Fibroblast of lung (primary cell): ENCODE data around the gene SPATA46. TPM values are rescaled to one million over a fixed set of nuclear protein-coding genes. Genes with fewer than 3 reads are reported as not detected.

Source experiments
- DNase-seq, 2 donors: peaks; one replicate each; pipeline versions ENCODE4 v3.0.0 to v3.0.0-alpha.2; 2010; ENCODE audit warnings: low read depth in 2 of 2
- H2AFZ ChIP-seq: 2 replicates; pipeline ENCODE4 v1.5.1; 2012; ENCODE audit warnings: low read length, control low read depth, inconsistent platforms
- H3K27ac ChIP-seq: 2 replicates; pipeline ENCODE4 v1.5.1; 2011; ENCODE audit warnings: low read length, control low read depth; ENCODE audit not compliant: insufficient read depth
- H3K27me3 ChIP-seq: 2 replicates; pipeline ENCODE4 v1.5.1; 2011; ENCODE audit warnings: mild to moderate bottlenecking, low read length; ENCODE audit not compliant: control insufficient read depth, insufficient read depth
- H3K36me3 ChIP-seq: 2 replicates; pipeline ENCODE4 v1.5.1; 2011; ENCODE audit warnings: low read length; ENCODE audit not compliant: control insufficient read depth, insufficient read depth
- H3K4me1 ChIP-seq: 2 replicates; pipeline ENCODE4 v1.5.1; 2011; ENCODE audit warnings: low read length; ENCODE audit not compliant: control insufficient read depth, insufficient read depth; ENCODE audit errors: extremely low read depth
- H3K4me2 ChIP-seq: 2 replicates; pipeline ENCODE4 v1.5.1; 2011; ENCODE audit warnings: low read length, control low read depth; ENCODE audit not compliant: insufficient read depth; ENCODE audit errors: extremely low read depth
- H3K4me3 ChIP-seq, 4 experiments: fragments of 200-600 bp in 1 of 4; sonication (generic) in 1 of 4; replicated peaks in 1 of 4; 2 replicates each; pipeline ENCODE4 v1.5.1; 2011 to 2016; ENCODE audit warnings: low read length in 4 of 4, low read depth in 3 of 4, mild to moderate bottlenecking in 3 of 4, control low read depth in 2 of 4, inconsistent platforms in 1 of 4, mixed read lengths in 1 of 4; ENCODE audit not compliant: insufficient read depth in 1 of 4; ENCODE audit errors: control extremely low read depth in 1 of 4
- H3K79me2 ChIP-seq: 2 replicates; pipeline ENCODE4 v1.5.1; 2012; ENCODE audit warnings: mild to moderate bottlenecking, low read length, inconsistent platforms; ENCODE audit not compliant: control insufficient read depth, insufficient read depth
- H3K9ac ChIP-seq: 2 replicates; pipeline ENCODE4 v1.5.1; 2011; ENCODE audit warnings: mild to moderate bottlenecking, low read length, control low read depth; ENCODE audit not compliant: insufficient read depth
- H3K9me3 ChIP-seq: 2 replicates; pipeline ENCODE4 v1.5.1; 2012; ENCODE audit warnings: low read depth, low read length; ENCODE audit not compliant: control insufficient read depth, insufficient read depth
- H4K20me1 ChIP-seq: 2 replicates; pipeline ENCODE4 v1.5.1; 2011; ENCODE audit warnings: low read length; ENCODE audit not compliant: control insufficient read depth, insufficient read depth; ENCODE audit errors: extremely low read depth
- CTCF ChIP-seq, 2 donors: IDR thresholded peaks in 1 of 2; conservative IDR thresholded peaks in 1 of 2; 1 replicate in 1 of 2; 2 replicates in 1 of 2; pipeline ENCODE4 v1.5.1; 2011 to 2012; ENCODE audit warnings: low read length in 2 of 2, control low read depth in 1 of 2, inconsistent platforms in 1 of 2, low read depth in 1 of 2, mild to moderate bottlenecking in 1 of 2
- EZH2 ChIP-seq: IDR thresholded peaks from 2 replicates; pipeline ENCODE4 v1.5.1; 2012; ENCODE audit warnings: low read length, control low read depth, mild to moderate bottlenecking; ENCODE audit errors: missing control alignments
- polyA plus RNA-seq, 2 donors: library from polyadenylated mRNA; depleted of rRNA in 1 of 2; stranded (reverse) in 1 of 2; unstranded in 1 of 2; fragments of >200 nt; gene quantifications; 2 replicates each; pipeline ENCODE4 v1.2.1, GENCODE V29; 2011 to 2012; ENCODE audit warnings: missing spikeins in 1 of 2
- total RNA-seq: library from RNA; depleted of rRNA; stranded (reverse); fragments of >200 nt; gene quantifications from 2 replicates; pipeline ENCODE4 v1.2.1, GENCODE V29; 2014

SPATA46 gene
- total and polyA plus RNA-seq, 2 donors (not counting 1 experiment from before 2014, with no cell fraction given), result not detected

- H3K36me3 ChIP-seq, result no peaks in the 10 kb centered on the region
- H4K20me1 ChIP-seq, result no peaks in the 10 kb centered on the region
- no peaks in the 10 kb centered on the region for H3K4me1 ChIP-seq
- H2AFZ ChIP-seq, result no peak overlapping the region
- H3K27ac ChIP-seq, result no peak overlapping the region
- no peak for TF ChIP-seq EZH2
- TF ChIP-seq CTCF (conservative IDR thresholded peaks at IDR 0.05 in 1 of 2, IDR thresholded peaks at IDR 0.05 in 1 of 2; ENCODE audit: low read depth in 1 of 2, low read length in 2 of 2), result no peak
- H3K9ac ChIP-seq, result no peak overlapping the region
- H3K4me2 ChIP-seq, result no peak overlapping the region
- peaks cover 21% of the 10 kb centered on the region for H3K27me3 ChIP-seq
- no peaks in the 10 kb centered on the region for H3K79me2 ChIP-seq
- H3K9me3 ChIP-seq, result no peaks in the 10 kb centered on the region
- no peak overlapping the region for H3K4me3 ChIP-seq
- DNase-seq, result no peak
Observed at GRCh38 chr1:162396201-162396906, 19.7 kb upstream of the SPATA46 start.

- no peak overlapping the region for H3K4me2 ChIP-seq
- no peaks in the 10 kb centered on the region for H3K4me1 ChIP-seq
- H3K27me3 ChIP-seq, result peaks cover 24% of the 10 kb centered on the region
- no peak overlapping the region for H2AFZ ChIP-seq
- no peaks in the 10 kb centered on the region for H3K9me3 ChIP-seq
- no peak for TF ChIP-seq EZH2
- peak; percentile 88 to 93 for TF ChIP-seq CTCF (conservative IDR thresholded peaks at IDR 0.05 in 1 of 2, IDR thresholded peaks at IDR 0.05 in 1 of 2; ENCODE audit: low read depth in 1 of 2, low read length in 2 of 2)
- peak; percentile 43 to 70 for DNase-seq
- no peak overlapping the region for H3K4me3 ChIP-seq
- H3K79me2 ChIP-seq, result no peaks in the 10 kb centered on the region
- H3K9ac ChIP-seq, result no peak overlapping the region
- no peaks in the 10 kb centered on the region for H3K36me3 ChIP-seq
- H3K27ac ChIP-seq, result no peak overlapping the region
- no peaks in the 10 kb centered on the region for H4K20me1 ChIP-seq
Observed at GRCh38 chr1:162391790-162392563, 15.3 kb upstream of the SPATA46 start.

- DNase-seq, result no peak
- no peaks in the 10 kb centered on the region for H4K20me1 ChIP-seq
- peaks cover 25% of the 10 kb centered on the region for H3K27me3 ChIP-seq
- H3K9ac ChIP-seq, result no peak overlapping the region
- no peak overlapping the region for H2AFZ ChIP-seq
- H3K4me2 ChIP-seq, result no peak overlapping the region
- no peaks in the 10 kb centered on the region for H3K4me1 ChIP-seq
- H3K4me3 ChIP-seq, result no peak overlapping the region
- no peaks in the 10 kb centered on the region for H3K79me2 ChIP-seq
- H3K36me3 ChIP-seq, result no peaks in the 10 kb centered on the region
- no peaks in the 10 kb centered on the region for H3K9me3 ChIP-seq
- TF ChIP-seq CTCF (conservative IDR thresholded peaks at IDR 0.05 in 1 of 2, IDR thresholded peaks at IDR 0.05 in 1 of 2; ENCODE audit: low read depth in 1 of 2, low read length in 2 of 2), result no peak
- no peak for TF ChIP-seq EZH2
- no peak overlapping the region for H3K27ac ChIP-seq
Observed at GRCh38 chr1:162390396-162391185, 13.9 kb upstream of the SPATA46 start.
